Right lobe of liver (tissue), 4 donors: ENCODE data around the gene UBE2J2.

ENCODE experiments used
- POLR2A ChIP-seq: fragments of 450-650 bp; IDR thresholded peaks from one replicate; pipeline ENCODE4 v1.6.1; 2017; ENCODE audit warnings: antibody characterized with exemption, mild to moderate bottlenecking
- TF ChIP-seq, protein P1 (sequence below), 4 donors: fragments of 200-600 bp in 3 of 4; fragments of 450-650 bp in 1 of 4; IDR thresholded peaks; one replicate each; pipeline versions ENCODE4 v1.5.1 to v1.8.0; 2016 to 2022; ENCODE audit warnings: antibody characterized with exemption in 4 of 4, mild to moderate bottlenecking in 2 of 4
- donor health status: DM: no; HTN: no; CAD: no.
- donor health status: DM: no; HTN: no; CAD: no.
- donor health status: DM: no; HTN: yes; CAD: no.

DNA sequence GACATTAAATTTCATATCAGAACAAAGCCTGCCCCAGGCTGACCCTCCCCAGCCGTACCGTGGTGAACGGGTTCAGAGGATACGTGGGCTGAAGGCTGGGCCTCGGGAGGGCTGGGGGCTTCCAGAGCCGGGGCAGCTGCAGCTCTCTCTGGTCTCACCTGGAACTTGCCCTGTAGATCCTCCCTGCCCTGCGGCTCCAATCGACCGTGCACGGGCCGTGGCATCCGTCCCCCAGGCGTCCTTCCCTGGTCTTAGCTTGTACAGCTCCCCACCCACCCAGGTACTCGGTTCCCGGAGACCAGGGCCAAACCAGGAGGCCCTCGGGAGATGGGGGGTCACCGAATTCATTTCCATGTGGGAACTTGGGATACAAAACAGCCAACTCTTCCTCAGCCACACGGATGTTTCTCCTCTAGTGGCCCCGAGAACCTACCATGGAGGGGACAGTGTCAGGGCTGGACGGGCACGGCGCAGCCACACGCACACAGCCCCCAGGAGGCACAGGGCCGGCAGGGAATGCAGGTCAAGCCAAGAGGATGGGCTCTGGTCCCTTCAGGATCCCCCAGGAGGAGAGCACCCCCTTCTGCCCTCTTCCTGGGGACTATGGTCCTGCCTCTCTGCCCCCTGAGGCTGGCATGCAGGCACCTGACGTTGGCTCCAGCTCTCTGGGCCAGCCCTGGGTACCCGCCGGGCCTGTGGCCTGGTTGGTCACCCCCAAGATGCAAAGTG lies 38.5 kb downstream of the UBE2J2 start:
- TF ChIP-seq, protein P1, sequence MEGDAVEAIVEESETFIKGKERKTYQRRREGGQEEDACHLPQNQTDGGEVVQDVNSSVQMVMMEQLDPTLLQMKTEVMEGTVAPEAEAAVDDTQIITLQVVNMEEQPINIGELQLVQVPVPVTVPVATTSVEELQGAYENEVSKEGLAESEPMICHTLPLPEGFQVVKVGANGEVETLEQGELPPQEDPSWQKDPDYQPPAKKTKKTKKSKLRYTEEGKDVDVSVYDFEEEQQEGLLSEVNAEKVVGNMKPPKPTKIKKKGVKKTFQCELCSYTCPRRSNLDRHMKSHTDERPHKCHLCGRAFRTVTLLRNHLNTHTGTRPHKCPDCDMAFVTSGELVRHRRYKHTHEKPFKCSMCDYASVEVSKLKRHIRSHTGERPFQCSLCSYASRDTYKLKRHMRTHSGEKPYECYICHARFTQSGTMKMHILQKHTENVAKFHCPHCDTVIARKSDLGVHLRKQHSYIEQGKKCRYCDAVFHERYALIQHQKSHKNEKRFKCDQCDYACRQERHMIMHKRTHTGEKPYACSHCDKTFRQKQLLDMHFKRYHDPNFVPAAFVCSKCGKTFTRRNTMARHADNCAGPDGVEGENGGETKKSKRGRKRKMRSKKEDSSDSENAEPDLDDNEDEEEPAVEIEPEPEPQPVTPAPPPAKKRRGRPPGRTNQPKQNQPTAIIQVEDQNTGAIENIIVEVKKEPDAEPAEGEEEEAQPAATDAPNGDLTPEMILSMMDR (IDR thresholded peaks at IDR 0.05): no peak
- no peak for TF ChIP-seq POLR2A
